NOMO-1 treated with DMSO at 0.1 percent for 48 hours (cell line): ENCODE results near the gene WDR76.

Experiments used
- DNase-seq: peaks from one replicate; lab custom pipeline; 2025; ENCODE audit not compliant: unreplicated experiment; lab: John Stamatoyannopoulos, UW

The WDR76 gene

GRCh38 chr15:43911235-43911781, 84.5 kb downstream of the WDR76 start:
- no peak for DNase-seq

- DNase-seq = no peak
Measured at GRCh38 chr15:43912208-43912607, 85.4 kb downstream of the WDR76 start.

GRCh38 chr15:43913026-43913780, 86.4 kb downstream of the WDR76 start:
- no peak for DNase-seq

- no peak for DNase-seq
Measured at GRCh38 chr15:43913941-43914340, 87.1 kb downstream of the WDR76 start.

GRCh38 chr15:43915631-43916325, 89.0 kb downstream of the WDR76 start:
- no peak for DNase-seq

- DNase-seq = no peak
Measured at GRCh38 chr15:43916326-43916660, 89.5 kb downstream of the WDR76 start.
